H1 (cell line): ENCODE measurements around the gene SPINK14. TPM values are rescaled to one million over a fixed set of nuclear protein-coding genes. Genes with fewer than 3 reads are reported as not detected.

Experiments
- CTCF ChIA-PET: fragments of 300-600 bp; sonication (Branson Sonifier 250); formaldehyde crosslinking; loops from one replicate; lab custom pipeline; 2021; ENCODE audit not compliant: partially characterized antibody; lab: Charles Lee
- POLR2A ChIA-PET: fragments of 300-600 bp; sonication (Branson Sonifier 250); formaldehyde crosslinking; loops from one replicate; lab custom pipeline; 2021; ENCODE audit warnings: inconsistent platforms; ENCODE audit not compliant: partially characterized antibody; lab: Charles Lee
- DNase-seq, 2 experiments: peaks; one replicate each; pipeline versions ENCODE4 v3.0.0 to v3.0.0-alpha.2; 2010 to 2022; ENCODE audit warnings: low spot score in 2 of 2, low read depth in 1 of 2, mixed read lengths in 1 of 2
- FAIRE-seq: peaks from 2 replicates; lab custom pipeline; 2011; peaks lifted over from hg19 to GRCh38; lab: Jason Lieb, UNC
- H2AFZ ChIP-seq: 2 replicates; pipeline ENCODE4 v1.8.1; 2012; ENCODE audit warnings: low read length, inconsistent platforms
- H2AK5ac ChIP-seq: 2 replicates; pipeline ENCODE4 v1.6.1; 2013; ENCODE audit warnings: low read depth, low read length
- H2BK120ac ChIP-seq: replicated peaks from 2 replicates; pipeline ENCODE3; 2013; ENCODE audit warnings: low read depth, low read length, inconsistent platforms
- H2BK12ac ChIP-seq: 2 replicates; pipeline ENCODE4 v1.6.1; 2013; ENCODE audit warnings: low read depth, low read length
- H2BK15ac ChIP-seq: 2 replicates; pipeline ENCODE4 v1.6.1; 2013; ENCODE audit warnings: low read length
- H2BK20ac ChIP-seq: 2 replicates; pipeline ENCODE4 v1.6.1; 2013; ENCODE audit warnings: low read length
- H2BK5ac ChIP-seq: 2 replicates; pipeline ENCODE4 v1.6.1; 2013; ENCODE audit warnings: low read depth, low read length
- H3K14ac ChIP-seq: 2 replicates; pipeline ENCODE4 v1.6.1; 2013; ENCODE audit warnings: inconsistent platforms; ENCODE audit not compliant: insufficient read length
- H3K18ac ChIP-seq: 2 replicates; pipeline ENCODE4 v1.6.1; 2013; ENCODE audit warnings: low read length; ENCODE audit errors: extremely low read depth
- H3K23ac ChIP-seq: 2 replicates; pipeline ENCODE4 v1.6.1; 2013; ENCODE audit warnings: inconsistent platforms; ENCODE audit not compliant: insufficient read length
- H3K23me2 ChIP-seq: 2 replicates; pipeline ENCODE4 v1.6.1; 2013; ENCODE audit warnings: low read depth, low read length
- H3K27ac ChIP-seq: 2 replicates; pipeline ENCODE4 v1.6.1; 2011; ENCODE audit warnings: low read depth, low read length, inconsistent platforms
- H3K27me3 ChIP-seq, 4 experiments: replicated peaks in 1 of 4; 1 replicate in 1 of 4; 2 replicates in 3 of 4; pipeline versions ENCODE4 v1.6.1 to v1.8.1; 2011 to 2013; ENCODE audit warnings: low read length in 3 of 4, mild to moderate bottlenecking in 3 of 4, inconsistent platforms in 2 of 4, mixed read lengths in 2 of 4, moderate library complexity in 1 of 4; ENCODE audit not compliant: control insufficient read depth in 3 of 4, insufficient read depth in 3 of 4; ENCODE audit errors: extremely low read depth in 1 of 4
- H3K36me3 ChIP-seq, 4 experiments: 2 replicates each; pipeline versions ENCODE4 v1.6.1 to v1.8.1; 2011 to 2013; ENCODE audit warnings: mild to moderate bottlenecking in 4 of 4, low read length in 3 of 4, moderate library complexity in 2 of 4, control low read depth in 1 of 4, inconsistent platforms in 1 of 4; ENCODE audit not compliant: insufficient read depth in 4 of 4, control insufficient read depth in 2 of 4
- H3K4ac ChIP-seq: replicated peaks from 2 replicates; pipeline ENCODE3; 2013; ENCODE audit warnings: low read length, low read depth, mixed read lengths, inconsistent platforms; ENCODE audit not compliant: insufficient read length
- H3K4me1 ChIP-seq, 4 experiments: replicated peaks in 1 of 4; 1 replicate in 1 of 4; 2 replicates in 3 of 4; pipeline versions ENCODE4 v1.6.1 to v1.8.1; 2011 to 2013; ENCODE audit warnings: low read length in 3 of 4, inconsistent platforms in 2 of 4, mixed read lengths in 1 of 4; ENCODE audit not compliant: insufficient read depth in 4 of 4, control insufficient read depth in 3 of 4
- H3K4me2 ChIP-seq, 2 experiments: 2 replicates each; pipeline versions ENCODE4 v1.6.1 to v1.8.1; 2011 to 2013; ENCODE audit warnings: low read depth in 2 of 2, low read length in 2 of 2, control low read depth in 1 of 2, inconsistent platforms in 1 of 2, mild to moderate bottlenecking in 1 of 2; ENCODE audit not compliant: insufficient read depth in 1 of 2
- H3K4me3 ChIP-seq, 4 experiments: fragments of 200-600, 300-600 bp in 1 of 4; sonication (generic), shearing (Covaris generic), sonication (Bioruptor Twin) in 1 of 4; 2 replicates each; pipeline versions ENCODE4 v1.5.1 to v1.8.1; 2011 to 2016; ENCODE audit warnings: low read length in 4 of 4, low read depth in 3 of 4, control low read depth in 2 of 4, inconsistent platforms in 2 of 4, mild to moderate bottlenecking in 2 of 4, mixed read lengths in 1 of 4, moderate library complexity in 1 of 4; ENCODE audit not compliant: insufficient read depth in 2 of 4; ENCODE audit errors: extremely low read depth in 1 of 4
- H3K56ac ChIP-seq: replicated peaks from 2 replicates; pipeline ENCODE3; 2013; ENCODE audit warnings: low read depth, mild to moderate bottlenecking, mixed read lengths, low read length, inconsistent platforms; ENCODE audit not compliant: insufficient read length
- H3K79me1 ChIP-seq: 2 replicates; pipeline ENCODE4 v1.6.1; 2013; ENCODE audit warnings: low read depth, low read length, control low read depth
- H3K79me2 ChIP-seq, 2 experiments: 2 replicates each; pipeline versions ENCODE4 v1.6.1 to v1.8.1; 2012 to 2013; ENCODE audit warnings: low read length in 2 of 2, mild to moderate bottlenecking in 2 of 2, inconsistent platforms in 1 of 2; ENCODE audit not compliant: insufficient read depth in 2 of 2, control insufficient read depth in 1 of 2
- H3K9ac ChIP-seq, 4 experiments: replicated peaks in 1 of 4; 1 replicate in 1 of 4; 2 replicates in 3 of 4; pipeline versions ENCODE4 v1.6.1 to v1.8.1; 2011 to 2013; ENCODE audit warnings: low read depth in 3 of 4, low read length in 3 of 4, control low read depth in 2 of 4, mild to moderate bottlenecking in 2 of 4, moderate library complexity in 2 of 4, inconsistent platforms in 1 of 4; ENCODE audit errors: extremely low read depth in 1 of 4
- H3K9me3 ChIP-seq, 2 experiments: 2 replicates each; pipeline versions ENCODE4 v1.6.1 to v1.8.1; 2012 to 2013; ENCODE audit warnings: mild to moderate bottlenecking in 2 of 2, moderate library complexity in 2 of 2, control low read depth in 1 of 2, inconsistent platforms in 1 of 2, low read depth in 1 of 2, low read length in 1 of 2, mixed read lengths in 1 of 2; ENCODE audit not compliant: insufficient read depth in 2 of 2
- H4K20me1 ChIP-seq, 2 experiments: replicated peaks in 1 of 2; 2 replicates each; pipeline versions ENCODE3 to v1.8.1; 2011 to 2013; ENCODE audit warnings: inconsistent platforms in 2 of 2, low read length in 2 of 2, mild to moderate bottlenecking in 1 of 2; ENCODE audit not compliant: insufficient read depth in 2 of 2, control insufficient read depth in 1 of 2
- H4K5ac ChIP-seq: 2 replicates; pipeline ENCODE4 v1.6.1; 2013; ENCODE audit warnings: low read length, low read depth, mixed read lengths, inconsistent platforms; ENCODE audit not compliant: insufficient read length
- H4K8ac ChIP-seq: 2 replicates; pipeline ENCODE4 v1.8.0; 2013; ENCODE audit warnings: mild to moderate bottlenecking, moderate library complexity, low read length, inconsistent platforms; ENCODE audit not compliant: insufficient read depth; ENCODE audit errors: extremely low read depth
- H4K91ac ChIP-seq: replicated peaks from 2 replicates; pipeline ENCODE3; 2013; ENCODE audit warnings: low read length, mixed read lengths, inconsistent platforms; ENCODE audit not compliant: insufficient read length
- BRCA1 ChIP-seq: IDR thresholded peaks from 2 replicates; pipeline ENCODE4 v1.6.1; 2012; ENCODE audit warnings: low read depth, low read length, improper control_type of control experiment
- CTBP2 ChIP-seq: IDR thresholded peaks from 2 replicates; pipeline ENCODE4 v1.7.0; 2011; ENCODE audit warnings: borderline replicate concordance, mild to moderate bottlenecking, moderate library complexity, mixed read lengths, low read length; ENCODE audit not compliant: insufficient read depth, insufficient read length
- EZH2 ChIP-seq: fragments of 200-600 bp; sonication (generic); IDR thresholded peaks from 2 replicates; pipeline ENCODE4 v1.7.1; 2012; ENCODE audit warnings: low read depth, mild to moderate bottlenecking, moderate library complexity, low read length, inconsistent platforms; ENCODE audit not compliant: severe bottlenecking
- GABPA ChIP-seq: IDR thresholded peaks from 2 replicates; pipeline ENCODE4 v1.6.1; 2011; ENCODE audit warnings: mild to moderate bottlenecking, low read length, moderate library complexity, borderline replicate concordance; ENCODE audit not compliant: insufficient read depth
- HDAC6 ChIP-seq: IDR thresholded peaks from one replicate; pipeline ENCODE4 v1.7.1; 2012; ENCODE audit warnings: low read depth, mild to moderate bottlenecking, inconsistent platforms, low read length, moderate library complexity
- KDM5A ChIP-seq: fragments of 200-600 bp; IDR thresholded peaks from 2 replicates; pipeline ENCODE4 v1.7.1; 2012; ENCODE audit warnings: mild to moderate bottlenecking, low read length, inconsistent platforms, mixed read lengths
- RNF2 ChIP-seq: fragments of 200-900, 300-1000 bp; sonication (generic); IDR thresholded peaks from 2 replicates; pipeline ENCODE4 v1.7.1; 2016; ENCODE audit warnings: borderline replicate concordance, low read depth, mild to moderate bottlenecking, antibody characterized with exemption, low read length; ENCODE audit not compliant: poor library complexity, severe bottlenecking; ENCODE audit errors: missing control alignments
- SIX5 ChIP-seq: IDR thresholded peaks from 2 replicates; pipeline ENCODE4 v1.6.1; 2011; ENCODE audit warnings: mild to moderate bottlenecking, low read depth, low read length
- SP4 ChIP-seq: IDR thresholded peaks from 2 replicates; pipeline ENCODE4 v1.6.1; 2012; ENCODE audit warnings: low read length, inconsistent platforms
- SRF ChIP-seq: IDR thresholded peaks from 2 replicates; pipeline ENCODE4 v1.6.1; 2011; ENCODE audit warnings: mild to moderate bottlenecking, low read depth, low read length, moderate library complexity
- TCF12 ChIP-seq: IDR thresholded peaks from 2 replicates; pipeline ENCODE4 v1.6.1; 2011; ENCODE audit warnings: low read depth, mild to moderate bottlenecking, low read length
- ZNF274 ChIP-seq: IDR thresholded peaks from 2 replicates; pipeline ENCODE4 v1.7.0; 2012; ENCODE audit warnings: low read length, borderline replicate concordance; ENCODE audit errors: extremely low read depth
- polyA plus RNA-seq, 7 experiments: library from polyadenylated mRNA; depleted of rRNA in 3 of 7; stranded (reverse) in 5 of 7; unstranded in 2 of 7; fragments of >200 nt in 5 of 7; fragments of 200-250 nt in 2 of 7; gene quantifications; 1 replicate in 5 of 7; 2 replicates in 1 of 7; 4 replicates in 1 of 7; pipeline versions ENCODE4 v1.2.1 to v1.2.3, GENCODE V29; 2011 to 2013; ENCODE audit warnings: missing spikeins in 2 of 7, mixed read lengths in 2 of 7
- total RNA-seq: library from RNA; stranded (reverse); fragmentation: NEBNext Ultra II Directional; extraction: Animal tissue kit (Norgen Biotek cat#: 25700); gene quantifications from 2 replicates; pipeline ENCODE4 v1.2.1, GENCODE V29; 2021
- TF ChIP-seq, protein P1 (sequence below), 3 experiments: IDR thresholded peaks; 1 replicate in 2 of 3; 2 replicates in 1 of 3; pipeline versions ENCODE4 v1.5.1 to v1.6.1; 2011; ENCODE audit warnings: low read length in 3 of 3, mild to moderate bottlenecking in 3 of 3, inconsistent platforms in 2 of 3, low read depth in 1 of 3, moderate library complexity in 1 of 3; ENCODE audit not compliant: insufficient read depth in 1 of 3; ENCODE audit errors: control extremely low read depth in 1 of 3

Gene SPINK14
- total and polyA plus RNA-seq, 2 of the 8 experiments (the other 6 are each of a cell fraction or from before 2014, with no cell fraction given), result not detected

DNA sequence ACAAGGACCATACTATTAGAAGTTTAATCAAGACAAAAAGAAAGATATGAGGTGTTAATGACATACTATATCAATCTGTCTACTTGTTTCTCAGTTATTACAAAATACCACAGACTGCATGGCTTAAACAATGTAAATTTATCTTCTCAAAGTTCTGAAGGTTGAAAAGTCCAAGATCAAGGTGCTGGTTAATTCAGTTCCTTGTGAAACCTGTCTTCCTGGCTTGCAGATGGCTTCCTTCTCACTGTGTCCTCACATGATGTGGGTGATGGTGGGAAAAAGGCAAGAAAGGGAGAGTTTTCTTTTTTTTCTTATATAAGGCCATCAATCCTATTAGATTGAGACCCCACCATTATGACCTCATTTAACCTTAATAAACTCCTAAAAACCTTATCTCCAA lies 15.6 kb upstream of the SPINK14 start:
- no peak overlapping the region for H3K4me2 ChIP-seq
- no peak overlapping the region for H3K27ac ChIP-seq
- H3K79me1 ChIP-seq, result no peaks in the 10 kb centered on the region
- no peak overlapping the region for H2BK12ac ChIP-seq
- H3K14ac ChIP-seq, result no peak overlapping the region
- no peak overlapping the region for H4K5ac ChIP-seq
- CTCF ChIA-PET, result no interaction called here
- H3K9me3 ChIP-seq, result no peaks in the 10 kb centered on the region
- H3K4me1 ChIP-seq, result no peaks in the 10 kb centered on the region
- no peak overlapping the region for H2AK5ac ChIP-seq
- H3K4me3 ChIP-seq, result no peak overlapping the region
- H3K4ac ChIP-seq, result no peak overlapping the region
- H3K36me3 ChIP-seq, result no peaks in the 10 kb centered on the region
- no peaks in the 10 kb centered on the region for H4K20me1 ChIP-seq
- no peak overlapping the region for H3K18ac ChIP-seq
- no peak overlapping the region for H3K9ac ChIP-seq
- no peak overlapping the region for H2BK15ac ChIP-seq
- H2BK20ac ChIP-seq, result no peak overlapping the region
- TF ChIP-seq TCF12 (no peak), RNF2 (no peak), CTBP2 (no peak), SRF (no peak), KDM5A (no peak), GABPA (no peak), SIX5 (no peak), SP4 (no peak), HDAC6 (no peak), EZH2 (no peak), BRCA1 (no peak), ZNF274 (no peak)
- TF ChIP-seq, protein P1, sequence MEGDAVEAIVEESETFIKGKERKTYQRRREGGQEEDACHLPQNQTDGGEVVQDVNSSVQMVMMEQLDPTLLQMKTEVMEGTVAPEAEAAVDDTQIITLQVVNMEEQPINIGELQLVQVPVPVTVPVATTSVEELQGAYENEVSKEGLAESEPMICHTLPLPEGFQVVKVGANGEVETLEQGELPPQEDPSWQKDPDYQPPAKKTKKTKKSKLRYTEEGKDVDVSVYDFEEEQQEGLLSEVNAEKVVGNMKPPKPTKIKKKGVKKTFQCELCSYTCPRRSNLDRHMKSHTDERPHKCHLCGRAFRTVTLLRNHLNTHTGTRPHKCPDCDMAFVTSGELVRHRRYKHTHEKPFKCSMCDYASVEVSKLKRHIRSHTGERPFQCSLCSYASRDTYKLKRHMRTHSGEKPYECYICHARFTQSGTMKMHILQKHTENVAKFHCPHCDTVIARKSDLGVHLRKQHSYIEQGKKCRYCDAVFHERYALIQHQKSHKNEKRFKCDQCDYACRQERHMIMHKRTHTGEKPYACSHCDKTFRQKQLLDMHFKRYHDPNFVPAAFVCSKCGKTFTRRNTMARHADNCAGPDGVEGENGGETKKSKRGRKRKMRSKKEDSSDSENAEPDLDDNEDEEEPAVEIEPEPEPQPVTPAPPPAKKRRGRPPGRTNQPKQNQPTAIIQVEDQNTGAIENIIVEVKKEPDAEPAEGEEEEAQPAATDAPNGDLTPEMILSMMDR (IDR thresholded peaks at IDR 0.05; ENCODE audit: control extremely low read depth in 1 of 3, insufficient read depth in 1 of 3, low read depth in 1 of 3, low read length in 3 of 3), result no peak
- DNase-seq, result no peak
- POLR2A ChIA-PET, result no interaction called here
- no peak overlapping the region for H2BK120ac ChIP-seq
- H3K56ac ChIP-seq, result no peak overlapping the region
- H4K8ac ChIP-seq, result no peak overlapping the region
- no peak overlapping the region for H2BK5ac ChIP-seq
- H4K91ac ChIP-seq, result no peak overlapping the region
- H3K27me3 ChIP-seq, result peaks cover 0 to 2% (median 0%) of the 10 kb centered on the region in 4 experiments; a peak in 1 of 7 replicates
- no peaks in the 10 kb centered on the region; the same call in 1 of the 2 replicates for H3K23me2 ChIP-seq
- no peak overlapping the region for H3K23ac ChIP-seq
- H3K79me2 ChIP-seq, result no peaks in the 10 kb centered on the region
- no peak for FAIRE-seq
- H2AFZ ChIP-seq, result no peak overlapping the region
